AG04450 (cell line): ENCODE results near the gene MICAL3. TPM values are rescaled to one million over a fixed set of nuclear protein-coding genes. Genes with fewer than 3 reads are reported as not detected.

Experiments used
- CTCF ChIA-PET: fragments of 300-600, 350-600 bp; formaldehyde crosslinking; extraction: SDS; loops from one replicate; lab custom pipeline; 2022; ENCODE audit warnings: antibody characterized with exemption, inconsistent platforms; lab: Charles Lee
- POLR2A ChIA-PET: fragments of 350-600 bp; formaldehyde crosslinking; extraction: SDS; loops from one replicate; lab custom pipeline; 2021; ENCODE audit warnings: antibody characterized with exemption, inconsistent platforms; lab: Yijun Ruan, JAX
- DNase-seq: peaks from one replicate; pipeline ENCODE4 v3.0.0-alpha.2; 2011; ENCODE audit warnings: low read depth, low spot score
- H3K27ac ChIP-seq: one replicate; pipeline ENCODE4 v1.5.1; 2012; ENCODE audit warnings: low read depth, low read length, control low read depth
- H3K27me3 ChIP-seq: one replicate; pipeline ENCODE4 v1.6.0; 2012; ENCODE audit warnings: low read length; ENCODE audit not compliant: control insufficient read depth, insufficient read depth
- H3K4me3 ChIP-seq: 2 replicates; pipeline ENCODE4 v1.5.1; 2011; ENCODE audit warnings: mild to moderate bottlenecking, low read depth, low read length, control low read depth
- H3K9me3 ChIP-seq: 2 replicates; pipeline ENCODE4 v1.5.1; 2012; ENCODE audit warnings: low read length; ENCODE audit not compliant: control insufficient read depth, insufficient read depth
- polyA plus RNA-seq: library from polyadenylated mRNA; depleted of rRNA; stranded (reverse); fragments of >200 nt; gene quantifications from 2 replicates; pipeline ENCODE4 v1.2.3, GENCODE V29; 2011
- TF ChIP-seq, protein P1 (sequence below): IDR thresholded peaks from 2 replicates; pipeline ENCODE4 v1.5.1; 2011; ENCODE audit warnings: low read depth, low read length, control low read depth, inconsistent platforms

MICAL3 gene
- polyA plus RNA-seq, 1 experiment = 17.8 TPM

DNA sequence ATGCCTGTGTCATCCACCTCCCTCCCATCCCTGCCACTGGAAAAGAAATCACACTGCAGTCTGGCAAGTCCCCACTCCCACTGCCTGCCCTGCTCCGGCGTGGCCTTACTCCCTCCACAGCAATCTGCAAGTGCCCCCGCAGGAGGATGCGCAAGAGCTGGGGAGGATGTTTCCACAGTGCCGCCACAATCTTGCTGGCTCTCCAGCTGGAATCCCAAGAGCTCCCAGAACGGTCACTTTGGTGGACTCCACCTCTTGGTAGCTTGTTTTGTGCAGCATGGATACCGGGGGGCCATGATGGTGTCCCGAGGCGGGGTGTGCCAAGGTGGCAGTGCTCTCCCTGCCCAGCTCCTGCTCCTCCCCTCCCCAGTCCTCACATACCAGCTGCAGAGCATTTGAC, 76.3 kb downstream of the MICAL3 start:
- CTCF ChIA-PET = interaction anchor here (0.6 kb wide), 1 partner anchor 11 kb away, joined by 10 read pairs; no protein-coding TSS in a partner anchor
- DNase-seq = no peak
- TF ChIP-seq, protein P1, sequence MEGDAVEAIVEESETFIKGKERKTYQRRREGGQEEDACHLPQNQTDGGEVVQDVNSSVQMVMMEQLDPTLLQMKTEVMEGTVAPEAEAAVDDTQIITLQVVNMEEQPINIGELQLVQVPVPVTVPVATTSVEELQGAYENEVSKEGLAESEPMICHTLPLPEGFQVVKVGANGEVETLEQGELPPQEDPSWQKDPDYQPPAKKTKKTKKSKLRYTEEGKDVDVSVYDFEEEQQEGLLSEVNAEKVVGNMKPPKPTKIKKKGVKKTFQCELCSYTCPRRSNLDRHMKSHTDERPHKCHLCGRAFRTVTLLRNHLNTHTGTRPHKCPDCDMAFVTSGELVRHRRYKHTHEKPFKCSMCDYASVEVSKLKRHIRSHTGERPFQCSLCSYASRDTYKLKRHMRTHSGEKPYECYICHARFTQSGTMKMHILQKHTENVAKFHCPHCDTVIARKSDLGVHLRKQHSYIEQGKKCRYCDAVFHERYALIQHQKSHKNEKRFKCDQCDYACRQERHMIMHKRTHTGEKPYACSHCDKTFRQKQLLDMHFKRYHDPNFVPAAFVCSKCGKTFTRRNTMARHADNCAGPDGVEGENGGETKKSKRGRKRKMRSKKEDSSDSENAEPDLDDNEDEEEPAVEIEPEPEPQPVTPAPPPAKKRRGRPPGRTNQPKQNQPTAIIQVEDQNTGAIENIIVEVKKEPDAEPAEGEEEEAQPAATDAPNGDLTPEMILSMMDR = no peak
- Histone ChIP-seq H3K27ac (no peak overlapping the region), H3K4me3 (no peak overlapping the region), H3K9me3 (no peaks in the 10 kb centered on the region; the same call in 1 of the 2 replicates), H3K27me3 (no peaks in the 10 kb centered on the region)
- POLR2A ChIA-PET = no interaction called here

DNA sequence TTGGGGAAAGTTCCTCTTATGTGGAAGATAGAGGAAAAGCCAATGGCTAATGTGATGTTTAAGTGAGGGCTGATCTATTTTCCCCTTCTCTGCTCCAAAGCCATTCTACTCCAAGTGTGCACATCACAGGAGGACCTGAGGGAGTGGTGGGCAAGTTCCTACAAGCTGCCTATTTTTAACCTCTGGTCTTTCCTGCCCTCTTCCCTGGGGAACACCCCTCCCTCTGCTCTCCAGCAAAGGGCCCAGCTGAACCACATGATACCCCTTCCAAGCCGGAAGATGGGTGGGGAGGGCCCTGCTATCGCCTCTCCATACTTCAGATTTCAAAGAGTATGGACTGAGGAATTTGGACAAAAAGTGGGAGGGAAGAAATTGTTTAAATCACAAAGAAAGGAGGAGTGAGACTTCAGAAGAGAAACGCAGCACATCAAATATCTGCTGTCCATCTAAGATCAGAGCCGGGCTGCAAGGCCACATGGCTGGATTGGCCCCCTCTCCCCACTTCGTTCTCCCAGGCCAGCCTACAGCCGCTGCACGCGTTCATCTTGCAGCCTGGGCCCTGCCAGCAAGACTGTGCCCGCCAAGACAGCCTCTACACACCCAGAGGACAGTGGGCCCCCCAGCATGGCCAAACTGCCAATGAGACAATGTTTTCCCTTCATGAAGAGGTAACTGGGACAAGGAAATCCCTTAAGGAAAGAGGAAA, 77.5 kb downstream of the MICAL3 start:
- Histone ChIP-seq H3K27me3 (no peaks in the 10 kb centered on the region), H3K27ac (no peak overlapping the region), H3K9me3 (no peaks in the 10 kb centered on the region; the same call in 1 of the 2 replicates), H3K4me3 (no peak overlapping the region)
- TF ChIP-seq, protein P1 = no peak
- ChIA-PET CTCF (no interaction called here), POLR2A (no interaction called here)
- no peak for DNase-seq

DNA sequence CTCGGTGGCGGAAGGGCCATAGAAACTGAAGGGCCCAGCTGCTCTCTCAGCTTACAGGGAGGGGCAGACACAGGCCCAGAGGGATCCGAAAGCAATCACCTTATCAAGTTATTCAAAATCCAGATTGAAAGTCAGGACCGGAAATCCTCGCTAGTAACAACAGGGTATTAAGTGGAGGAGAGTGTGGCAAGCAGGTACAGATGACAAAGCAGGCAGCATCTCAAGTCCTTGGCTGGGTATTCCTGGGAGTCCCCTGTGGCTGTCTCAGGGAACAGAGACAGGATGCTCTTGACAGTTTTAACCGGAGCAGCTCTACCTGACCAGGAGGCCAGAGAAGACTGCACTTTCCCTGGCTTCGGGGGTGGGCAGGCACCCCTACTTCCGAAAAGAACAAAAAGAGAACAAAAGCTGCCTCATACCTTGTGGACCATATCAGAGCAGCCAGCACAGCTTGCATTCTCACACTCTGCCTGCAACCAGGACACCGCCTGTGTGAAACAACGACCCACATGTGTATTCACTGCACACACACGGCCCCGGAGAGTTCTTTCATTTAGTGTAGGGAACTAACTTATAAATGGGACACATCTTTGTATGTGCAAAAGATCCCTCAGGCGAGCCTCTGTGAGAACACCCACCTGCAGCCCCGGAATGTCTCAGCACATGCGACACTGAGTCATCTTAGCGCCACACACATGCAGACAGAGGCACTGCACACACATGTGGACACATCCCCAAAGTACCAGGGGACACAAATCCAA, 78.3 kb downstream of the MICAL3 start:
- no peak overlapping the region for H3K4me3 ChIP-seq
- TF ChIP-seq, protein P1 = no peak
- DNase-seq = no peak
- H3K9me3 ChIP-seq = no peaks in the 10 kb centered on the region; the same call in 1 of the 2 replicates
- POLR2A ChIA-PET = interaction anchor here (0.9 kb wide), 1 partner anchor 12 kb away, joined by 5 read pairs; no protein-coding TSS in a partner anchor
- CTCF ChIA-PET = no interaction called here
- no peaks in the 10 kb centered on the region for H3K27me3 ChIP-seq
- H3K27ac ChIP-seq = no peak overlapping the region

DNA sequence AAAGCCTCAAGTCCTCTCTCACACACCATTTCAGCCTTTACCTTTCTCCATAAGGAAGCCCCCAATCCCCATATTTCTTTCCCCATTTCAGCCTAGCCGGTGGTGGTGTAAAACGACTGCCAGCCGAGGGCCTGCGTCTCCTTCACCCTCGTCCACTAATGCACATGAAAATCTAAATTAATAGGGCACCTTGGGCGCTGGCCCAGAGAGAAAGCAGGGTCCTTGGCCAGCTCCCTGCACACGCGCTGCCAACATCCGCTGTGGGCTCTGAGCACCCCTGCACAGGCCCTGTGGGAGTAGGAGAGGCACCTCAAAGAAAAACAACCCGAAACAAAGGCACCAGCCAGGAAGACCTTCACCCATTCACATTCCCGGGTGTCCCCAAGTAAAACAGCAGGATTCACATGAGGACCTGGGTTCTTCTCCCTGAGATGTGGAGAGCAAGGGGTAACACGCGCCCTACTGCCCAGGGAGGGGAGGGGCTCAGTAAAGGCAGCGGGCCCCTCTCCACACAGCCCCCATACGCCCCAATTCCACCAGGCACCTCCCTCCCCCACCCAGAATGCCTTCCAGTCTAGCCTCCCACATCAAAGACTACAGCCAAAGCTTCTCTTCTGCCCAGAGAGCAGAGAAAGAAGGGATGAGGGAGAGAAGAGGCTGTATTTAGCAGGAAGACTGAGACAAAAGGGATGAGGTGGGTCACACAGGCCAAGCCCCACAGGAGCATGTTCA, 79.0 kb downstream of the MICAL3 start:
- ChIA-PET POLR2A (interaction anchor here (0.9 kb wide), 1 partner anchor 12 kb away, joined by 5 read pairs; no protein-coding TSS in a partner anchor), CTCF (no interaction called here)
- Histone ChIP-seq H3K4me3 (no peak overlapping the region), H3K9me3 (no peaks in the 10 kb centered on the region; the same call in 1 of the 2 replicates), H3K27ac (no peak overlapping the region), H3K27me3 (no peaks in the 10 kb centered on the region)
- TF ChIP-seq, protein P1 = no peak
- DNase-seq = no peak
